ENCODE results near the gene SNX27. TPM values are rescaled to one million over a fixed set of nuclear protein-coding genes. Genes with fewer than 3 reads are reported as not detected.

The SNX27 gene
- total and polyA plus RNA-seq, 7 donors: 10.7 to 47.2 (median 41.0) TPM

GRCh38 chr1:151737479-151737878, 125.6 kb downstream of the SNX27 start:
- Histone ChIP-seq H3K27me3 (ENCODE audit: insufficient read depth in 3 of 3, low read length in 2 of 3) (no peaks in the 10 kb centered on the region), H3K4me1 (peaks cover 5% of the 10 kb centered on the region), H3K4me3 (no peak overlapping the region), H3K36me3 (ENCODE audit: insufficient read depth in 1 of 2, low read depth in 1 of 2) (no peaks in the 10 kb centered on the region), H3K9me3 (no peaks in the 10 kb centered on the region), H3K27ac (no peak overlapping the region)
- ATAC-seq (no peak), DNase-seq (no peak)
- intact Hi-C loops (cut with DNase I): loop anchor here (5.0 to 10.0 kb wide), 2 partner anchors 97 to 145 kb away; partner anchors contain the start of genes C2CD4D (in 1 of the 2) and RORC (in 1 of the 2)
- TF ChIP-seq CTCF (IDR thresholded peaks at IDR 0.05): no peak

- DNase-seq (no peak), ATAC-seq (peak in 2 of 4 donors; percentile 23 to 69)
- TF ChIP-seq CTCF (IDR thresholded peaks at IDR 0.05): no peak
- H3K4me1 ChIP-seq: peaks cover 5% of the 10 kb centered on the region
- H3K9me3 ChIP-seq: no peaks in the 10 kb centered on the region
- no peaks in the 10 kb centered on the region for H3K36me3 ChIP-seq (ENCODE audit: insufficient read depth in 1 of 2, low read depth in 1 of 2)
- H3K27ac ChIP-seq: no peak overlapping the region
- 20 to 53% (median 30%) methylated on average over 3 of the region's 3 CpGs for WGBS, 3 donors
- no peaks in the 10 kb centered on the region for H3K27me3 ChIP-seq (ENCODE audit: insufficient read depth in 3 of 3, low read length in 2 of 3)
- H3K4me3 ChIP-seq: no peak overlapping the region
- intact Hi-C loops (cut with DNase I): loop anchor here (5.0 to 10.0 kb wide), 2 partner anchors 95 to 147 kb away; partner anchors contain the start of genes C2CD4D (in 1 of the 2) and RORC (in 1 of the 2)
These were observed 127.9 kb downstream of the SNX27 start for GRCh38 chr1:151739590-151740355.

GRCh38 chr1:151741516-151741915, 129.7 kb downstream of the SNX27 start:
- Histone ChIP-seq H3K4me1 (peaks cover 5% of the 10 kb centered on the region), H3K27ac (no peak overlapping the region), H3K27me3 (ENCODE audit: insufficient read depth in 3 of 3, low read length in 2 of 3) (no peaks in the 10 kb centered on the region), H3K4me3 (no peak overlapping the region), H3K36me3 (ENCODE audit: insufficient read depth in 1 of 2, low read depth in 1 of 2) (no peaks in the 10 kb centered on the region), H3K9me3 (no peaks in the 10 kb centered on the region)
- intact Hi-C loops (cut with DNase I): no loop called here
- DNase-seq (no peak), ATAC-seq (no peak)
- 85 to 96% (median 85%) methylated on average over 4 of the region's 4 CpGs for WGBS, 3 donors
- TF ChIP-seq CTCF (IDR thresholded peaks at IDR 0.05): no peak

Other genes starting within 250 kb of the SNX27 start
- 10 to 100 TPM; 19.7 to 89.2 (median 56.3) TPM for gene SELENBP1, start 239.3 kb upstream of the SNX27 start, total RNA-seq
- gene SELENBP1, start 239.3 kb upstream of the SNX27 start, polyA plus RNA-seq: 10 to 100 TPM; 12.7 to 41.2 (median 26.7) TPM
- 100 to 1,000 TPM; 149 to 285 (median 230) TPM for gene PSMB4, start 212.5 kb upstream of the SNX27 start, total RNA-seq
- 100 to 1,000 TPM; 354 to 521 (median 465) TPM for gene PSMB4, start 212.5 kb upstream of the SNX27 start, polyA plus RNA-seq
- 10 to 100 TPM; 26.5 to 45.1 (median 41.8) TPM for gene POGZ, start 152.6 kb upstream of the SNX27 start, total RNA-seq
- 10 to 100 TPM in 1 of 3 donors, 1 to 10 TPM in 2; 6.7 to 13.8 (median 8.5) TPM for gene POGZ, start 152.6 kb upstream of the SNX27 start, polyA plus RNA-seq
- under 1 TPM in 2 of 4 donors, not detected in 2; 0.10 to 0.21 TPM for gene CGN, start 100.7 kb upstream of the SNX27 start, total RNA-seq
- under 1 TPM; 0.03 to 0.12 (median 0.05) TPM for gene CGN, start 100.7 kb upstream of the SNX27 start, polyA plus RNA-seq
- 1 to 10 TPM in 3 of 4 donors, under 1 TPM in 1; 0.97 to 5.3 (median 1.7) TPM for gene TUFT1, start 71.7 kb upstream of the SNX27 start, total RNA-seq
- 1 to 10 TPM in 2 of 3 donors, under 1 TPM in 1; 0.86 to 3.0 (median 1.1) TPM for gene TUFT1, start 71.7 kb upstream of the SNX27 start, polyA plus RNA-seq
- not detected for gene CELF3, start 104.8 kb downstream of the SNX27 start, total RNA-seq
- gene CELF3, start 104.8 kb downstream of the SNX27 start, polyA plus RNA-seq: under 1 TPM in 1 of 3 donors, not detected in 2; 0.04 TPM
- 1 to 10 TPM in 2 of 4 donors, not detected in 2; 3.8 to 5.2 TPM for gene RIIAD1, start 109.5 kb downstream of the SNX27 start, total RNA-seq
- 1 to 10 TPM in 2 of 3 donors, under 1 TPM in 1; 0.34 to 2.6 (median 2.4) TPM for gene RIIAD1, start 109.5 kb downstream of the SNX27 start, polyA plus RNA-seq
- gene MRPL9, start 151.4 kb downstream of the SNX27 start, total RNA-seq: 10 to 100 TPM; 63.5 to 95.4 (median 71.3) TPM
- 100 to 1,000 TPM in 2 of 3 donors, 10 to 100 TPM in 1; 73.3 to 132 (median 111) TPM for gene MRPL9, start 151.4 kb downstream of the SNX27 start, polyA plus RNA-seq
- gene TDRKH, start 178.4 kb downstream of the SNX27 start, total RNA-seq: 10 to 100 TPM in 1 of 4 donors, 1 to 10 TPM in 3; 4.1 to 12.1 (median 5.8) TPM
- gene TDRKH, start 178.4 kb downstream of the SNX27 start, polyA plus RNA-seq: 1 to 10 TPM; 2.4 to 8.1 (median 3.6) TPM
- gene LINGO4, start 193.4 kb downstream of the SNX27 start, total RNA-seq: 10 to 100 TPM in 1 of 4 donors, 1 to 10 TPM in 3; 3.6 to 18.2 (median 6.9) TPM
- 1 to 10 TPM in 2 of 3 donors, under 1 TPM in 1; 0.36 to 4.6 (median 3.6) TPM for gene LINGO4, start 193.4 kb downstream of the SNX27 start, polyA plus RNA-seq
- 100 to 1,000 TPM in 1 of 4 donors, 10 to 100 TPM in 3; 35.0 to 109 (median 67.7) TPM for gene RORC, start 219.8 kb downstream of the SNX27 start, total RNA-seq
- 10 to 100 TPM in 2 of 3 donors, 1 to 10 TPM in 1; 3.5 to 89.2 (median 62.9) TPM for gene RORC, start 219.8 kb downstream of the SNX27 start, polyA plus RNA-seq
- under 1 TPM in 1 of 4 donors, not detected in 3; 0.47 TPM for gene C2CD4D, start 227.8 kb downstream of the SNX27 start, total RNA-seq
- not detected for gene C2CD4D, start 227.8 kb downstream of the SNX27 start, polyA plus RNA-seq
- gene THEM5, start 241.7 kb downstream of the SNX27 start, total RNA-seq: not detected
- gene THEM5, start 241.7 kb downstream of the SNX27 start, polyA plus RNA-seq: not detected

Data from psoas muscle (tissue), 8 donors.